ENCODE measurements around the gene ADAMTS7. TPM values are rescaled to one million over a fixed set of nuclear protein-coding genes. Genes with fewer than 3 reads are reported as not detected.

ADAMTS7 gene
- total RNA-seq, 4 donors from 2014 or later = 10.7 to 26.4 (median 18.5) TPM

- Histone ChIP-seq H3K4me1 (peaks cover 0 to 24% (median 8%) of the 10 kb centered on the region in 4 donors), H3K27ac (peak overlapping the region in 2 of 4 donors; percentile 84 to 85), H3K27me3 (no peaks in the 10 kb centered on the region), H3K36me3 (no peaks in the 10 kb centered on the region), H3K4me3 (peak overlapping the region; percentile 67 to 74 (median 71)), H3K9me3 (peaks cover 0 to 8% (median 0%) of the 10 kb centered on the region in 4 donors)
- DNase-seq (ENCODE audit: low spot score in 2 of 2) = no peak
- WGBS, 2 donors = 27 to 29% methylated on average over 11 of the region's 11 CpGs
- TF ChIP-seq CTCF (IDR thresholded peaks at IDR 0.05) (no peak), POLR2A (IDR thresholded peaks at IDR 0.05) (no peak), EP300 (IDR thresholded peaks at IDR 0.05) (no peak)
Observed at GRCh38 chr15:78810003-78810361, 1.3 kb downstream of the ADAMTS7 start.

DNA sequence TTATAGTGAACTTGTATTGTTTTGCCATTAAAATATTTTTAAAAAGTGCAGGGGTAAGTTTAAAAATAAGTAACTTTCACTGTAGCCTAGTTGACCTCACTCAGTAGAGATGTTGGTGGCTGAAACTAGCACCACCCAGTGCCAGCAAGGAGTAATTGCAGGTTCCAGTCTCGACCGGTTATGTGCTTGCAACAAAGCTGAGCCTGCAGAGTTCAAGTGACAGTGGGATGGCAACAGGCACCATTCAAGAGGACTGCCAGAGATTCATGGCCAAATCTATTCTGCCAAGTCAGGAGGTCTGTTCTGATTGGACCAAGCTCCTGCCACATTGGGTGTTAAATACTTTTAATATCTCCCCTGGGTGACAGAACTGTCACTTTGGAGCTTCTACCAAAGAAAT lies 2.7 kb downstream of the ADAMTS7 start:
- WGBS, 2 donors = 68 to 73% methylated on average over 2 of the region's 2 CpGs

GRCh38 chr15:78807359-78807758 lies 3.9 kb downstream of the ADAMTS7 start:
- 94 to 98% methylated on average over 2 of the region's 2 CpGs for WGBS, 2 donors
- TF ChIP-seq CTCF (IDR thresholded peaks at IDR 0.05) (no peak), EP300 (IDR thresholded peaks at IDR 0.05) (no peak), POLR2A (IDR thresholded peaks at IDR 0.05) (no peak)
- H3K27me3 ChIP-seq = no peaks in the 10 kb centered on the region
- no peaks in the 10 kb centered on the region for H3K36me3 ChIP-seq
- H3K4me1 ChIP-seq = peaks cover 0 to 25% (median 8%) of the 10 kb centered on the region in 4 donors
- H3K9me3 ChIP-seq = peaks cover 0 to 8% (median 0%) of the 10 kb centered on the region in 4 donors
- no peak overlapping the region for H3K4me3 ChIP-seq
- no peak for DNase-seq (ENCODE audit: low spot score in 2 of 2)
- no peak overlapping the region for H3K27ac ChIP-seq

More for the DNA sequence above, 2.7 kb downstream of the ADAMTS7 start:
- Histone ChIP-seq H3K4me3 (no peak overlapping the region), H3K27ac (no peak overlapping the region), H3K27me3 (no peaks in the 10 kb centered on the region), H3K36me3 (no peaks in the 10 kb centered on the region), H3K9me3 (peaks cover 0 to 8% (median 0%) of the 10 kb centered on the region in 4 donors), H3K4me1 (peaks cover 0 to 28% (median 8%) of the 10 kb centered on the region in 4 donors)
- DNase-seq (ENCODE audit: low spot score in 2 of 2) = no peak
- TF ChIP-seq EP300 (IDR thresholded peaks at IDR 0.05) (no peak), CTCF (IDR thresholded peaks at IDR 0.05) (peak in 1 of 5 experiments; percentile 27), POLR2A (IDR thresholded peaks at IDR 0.05) (no peak)

GRCh38 chr15:78804391-78804792 lies 6.9 kb downstream of the ADAMTS7 start:
- DNase-seq (ENCODE audit: low spot score in 2 of 2) = no peak
- H3K4me3 ChIP-seq = no peak overlapping the region
- peaks cover 0 to 5% (median 0%) of the 10 kb centered on the region in 4 donors for H3K4me1 ChIP-seq
- TF ChIP-seq EP300 (IDR thresholded peaks at IDR 0.05) (no peak), POLR2A (IDR thresholded peaks at IDR 0.05) (no peak), CTCF (IDR thresholded peaks at IDR 0.05) (no peak)
- WGBS, 2 donors = 53 to 55% methylated on average over 14 of the region's 14 CpGs
- H3K27ac ChIP-seq = peak overlapping the region in 2 of 4 donors; percentile 36
- H3K9me3 ChIP-seq = peaks cover 0 to 8% (median 0%) of the 10 kb centered on the region in 4 donors
- H3K27me3 ChIP-seq = no peaks in the 10 kb centered on the region
- H3K36me3 ChIP-seq = peaks cover 0 to 5% (median 0%) of the 10 kb centered on the region in 3 donors

DNA sequence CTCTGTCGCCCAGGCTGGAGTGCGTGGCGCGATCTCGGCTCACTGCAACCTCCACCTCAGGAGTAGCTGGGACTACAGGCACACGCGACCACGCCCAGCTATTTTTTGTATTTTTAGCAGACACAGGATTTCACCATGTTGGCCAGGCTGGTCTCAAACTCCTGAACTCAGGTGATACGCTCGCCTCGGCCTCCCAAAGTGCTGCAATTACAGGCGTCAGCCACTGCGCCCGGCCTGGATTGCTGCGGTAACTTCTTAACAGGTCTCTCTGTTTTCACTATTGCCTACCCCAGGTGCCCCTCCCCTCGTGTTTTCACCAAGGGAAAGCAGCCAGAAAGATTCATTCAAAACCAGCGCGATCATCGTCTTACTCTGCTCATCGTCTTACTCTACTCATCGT lies 10.5 kb downstream of the ADAMTS7 start:
- peaks cover 0 to 16% (median 0%) of the 10 kb centered on the region in 4 donors for H3K4me1 ChIP-seq
- peaks cover 0 to 31% (median 0%) of the 10 kb centered on the region in 3 donors for H3K36me3 ChIP-seq
- H3K27ac ChIP-seq = no peak overlapping the region
- 94% methylated on average over 21 of the region's 21 CpGs for WGBS, 2 donors
- no peaks in the 10 kb centered on the region for H3K27me3 ChIP-seq
- no peaks in the 10 kb centered on the region for H3K9me3 ChIP-seq
- TF ChIP-seq POLR2A (IDR thresholded peaks at IDR 0.05) = no peak
- TF ChIP-seq CTCF (IDR thresholded peaks at IDR 0.05) = no peak
- TF ChIP-seq EP300 (IDR thresholded peaks at IDR 0.05) = no peak
- DNase-seq (ENCODE audit: low spot score in 2 of 2) = no peak
- H3K4me3 ChIP-seq = no peak overlapping the region
